ENCODE data around the gene EPS8L3. TPM values are rescaled to one million over a fixed set of nuclear protein-coding genes. Genes with fewer than 3 reads are reported as not detected.

The EPS8L3 gene
- total RNA-seq, 4 donors from 2014 or later = 0.19 TPM; not detected in 3

- intact Hi-C loops (cut with DNase I) = no loop called here
- no peak for DNase-seq
Measured at GRCh38 chr1:109739738-109740614, 23.7 kb downstream of the EPS8L3 start.

GRCh38 chr1:109733236-109733870, 30.4 kb downstream of the EPS8L3 start:
- TF ChIP-seq CTCF (IDR thresholded peaks at IDR 0.05) = no peak
- TF ChIP-seq POLR2A (IDR thresholded peaks at IDR 0.05) = no peak
- peak overlapping the region in 2 of 4 donors; percentile 7 to 19 for H3K27ac ChIP-seq
- H3K4me1 ChIP-seq = peaks cover 0 to 15% (median 0%) of the 10 kb centered on the region in 3 donors
- 76 to 90% methylated on average over 2 to 3 of the region's 4 CpGs for WGBS, 2 donors
- DNase-seq = no peak
- H3K4me3 ChIP-seq = no peak overlapping the region
- H3K27me3 ChIP-seq = no peaks in the 10 kb centered on the region
- H3K36me3 ChIP-seq = peaks cover 0 to 20% (median 0%) of the 10 kb centered on the region in 3 donors
- intact Hi-C loops (cut with DNase I) = no loop called here
- no peaks in the 10 kb centered on the region for H3K9me3 ChIP-seq

More at GRCh38 chr1:109739738-109740614, 23.7 kb downstream of the EPS8L3 start:
- WGBS, 2 donors = 0 to 1% methylated on average over 11 to 35 of the region's 86 CpGs
- Histone ChIP-seq H3K4me3 (peak overlapping the region; percentile 74 to 83 (median 80)), H3K9me3 (no peaks in the 10 kb centered on the region), H3K36me3 (peaks cover 0 to 20% (median 0%) of the 10 kb centered on the region in 3 donors), H3K27me3 (peaks cover 0 to 4% (median 0%) of the 10 kb centered on the region in 4 donors), H3K4me1 (peaks cover 3 to 24% (median 5%) of the 10 kb centered on the region in 3 donors), H3K27ac (peak overlapping the region; percentile 76 to 89 (median 86))
- TF ChIP-seq CTCF (IDR thresholded peaks at IDR 0.05) (no peak), POLR2A (IDR thresholded peaks at IDR 0.05) (peak in 3 of 4 donors; percentile 30 to 80 (median 76))

GRCh38 chr1:109732390-109732881, 31.3 kb downstream of the EPS8L3 start:
- Histone ChIP-seq H3K36me3 (peaks cover 0 to 12% (median 0%) of the 10 kb centered on the region in 3 donors), H3K9me3 (no peaks in the 10 kb centered on the region), H3K27ac (peak overlapping the region in 2 of 4 donors; percentile 7 to 19), H3K4me3 (no peak overlapping the region), H3K27me3 (no peaks in the 10 kb centered on the region), H3K4me1 (peaks cover 0 to 15% (median 0%) of the 10 kb centered on the region in 3 donors)
- no peak for TF ChIP-seq CTCF (IDR thresholded peaks at IDR 0.05)
- TF ChIP-seq POLR2A (IDR thresholded peaks at IDR 0.05) = no peak
- 43 to 44% methylated on average over 3 of the region's 3 CpGs for WGBS, 2 donors
- intact Hi-C loops (cut with DNase I) = no loop called here
- DNase-seq = no peak

- DNase-seq = no peak
- intact Hi-C loops (cut with DNase I) = no loop called here
- Histone ChIP-seq H3K27ac (no peak overlapping the region), H3K4me1 (peaks cover 0 to 15% (median 0%) of the 10 kb centered on the region in 3 donors), H3K27me3 (no peaks in the 10 kb centered on the region), H3K36me3 (no peaks in the 10 kb centered on the region), H3K4me3 (no peak overlapping the region), H3K9me3 (no peaks in the 10 kb centered on the region)
- TF ChIP-seq CTCF (IDR thresholded peaks at IDR 0.05) (no peak), POLR2A (IDR thresholded peaks at IDR 0.05) (no peak)
- 69 to 86% methylated on average over 6 of the region's 6 CpGs for WGBS, 2 donors
Measured at GRCh38 chr1:109730666-109731065, 33.1 kb downstream of the EPS8L3 start.

Data from esophagus squamous epithelium (tissue), 5 donors.